GM18507 (cell line): Measurements from ENCODE around the gene RHBDD3.
"Not testable (repeated sequence)": the region's sequence is repeated elsewhere in the genome, so short reads cannot be mapped to it uniquely, and the experiment has no call there.

Experiments
- DNase-seq: peaks from one replicate; pipeline ENCODE4 v3.0.0; 2011; ENCODE audit warnings: low read depth; ENCODE audit not compliant: insufficient read length; ENCODE audit errors: extremely low spot score
- FAIRE-seq: peaks from 2 replicates; lab custom pipeline; 2011; peaks lifted over from hg19 to GRCh38; lab: Jason Lieb, UNC

RHBDD3 gene

DNA sequence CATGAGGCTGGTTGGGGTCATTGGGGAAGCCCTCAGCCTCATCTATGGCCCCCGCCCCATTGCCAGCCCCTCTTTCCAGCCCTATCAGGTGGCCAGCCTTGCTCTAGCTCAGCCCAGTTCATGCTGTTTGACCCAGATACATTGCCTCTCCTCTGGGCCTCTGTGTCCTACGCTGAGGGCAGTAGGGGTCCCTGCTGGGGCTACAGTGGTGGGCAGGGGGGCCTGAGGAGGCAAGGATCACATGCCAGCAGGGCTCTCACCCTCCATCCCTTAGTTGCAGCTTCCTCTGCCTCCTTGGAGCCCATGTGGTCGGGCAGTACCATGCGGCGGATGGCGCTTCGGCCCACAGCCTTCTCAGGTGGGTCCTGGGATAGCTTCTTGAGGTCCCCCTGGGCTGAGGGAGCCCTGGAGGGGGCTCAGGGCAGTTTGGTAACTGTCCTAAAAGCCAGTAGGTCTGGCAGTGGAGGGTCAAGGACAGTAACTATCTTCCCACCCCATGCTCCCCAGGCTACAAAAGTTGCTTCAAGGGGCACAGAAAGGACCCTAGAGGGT lies 42.8 kb downstream of the RHBDD3 start:
- no peak for DNase-seq
- FAIRE-seq, result no peak

DNA sequence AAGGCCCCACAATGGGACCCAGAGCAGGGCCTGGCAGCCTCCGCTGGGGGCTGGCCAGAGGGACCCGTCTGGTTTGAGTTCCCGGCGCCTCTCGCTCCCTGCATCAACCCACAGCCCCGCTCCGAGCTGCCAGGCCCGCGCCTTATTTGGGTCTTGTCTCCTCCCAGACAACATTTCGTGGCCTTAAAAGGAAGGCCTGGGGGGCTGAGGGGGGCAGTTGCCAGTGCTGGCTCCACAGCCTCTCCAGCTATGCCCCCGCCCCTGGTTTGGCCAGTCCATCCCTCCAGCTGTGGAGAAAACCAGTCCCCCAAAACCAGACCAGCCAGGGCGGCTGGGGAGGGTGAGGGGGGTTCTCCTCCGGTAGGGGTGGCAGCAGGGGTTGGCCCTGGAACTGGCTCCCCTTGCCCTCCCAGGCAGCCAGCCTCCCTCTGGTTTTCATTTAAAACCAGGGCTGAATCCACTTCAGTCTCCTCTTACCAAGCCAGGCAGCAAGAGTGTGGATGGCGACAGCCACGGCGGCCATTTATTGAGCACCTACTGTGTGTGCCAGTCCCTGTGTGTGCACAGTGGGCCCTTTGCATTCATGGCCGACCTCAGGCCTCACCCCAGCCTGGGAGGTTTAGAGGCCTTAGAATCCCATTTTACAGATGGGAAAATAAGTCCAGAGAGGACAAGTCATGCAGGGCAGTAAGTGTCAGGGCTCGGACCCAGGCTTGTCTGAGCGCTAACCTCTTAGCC lies 43.5 kb downstream of the RHBDD3 start:
- DNase-seq (no peak), FAIRE-seq (no peak)

DNA sequence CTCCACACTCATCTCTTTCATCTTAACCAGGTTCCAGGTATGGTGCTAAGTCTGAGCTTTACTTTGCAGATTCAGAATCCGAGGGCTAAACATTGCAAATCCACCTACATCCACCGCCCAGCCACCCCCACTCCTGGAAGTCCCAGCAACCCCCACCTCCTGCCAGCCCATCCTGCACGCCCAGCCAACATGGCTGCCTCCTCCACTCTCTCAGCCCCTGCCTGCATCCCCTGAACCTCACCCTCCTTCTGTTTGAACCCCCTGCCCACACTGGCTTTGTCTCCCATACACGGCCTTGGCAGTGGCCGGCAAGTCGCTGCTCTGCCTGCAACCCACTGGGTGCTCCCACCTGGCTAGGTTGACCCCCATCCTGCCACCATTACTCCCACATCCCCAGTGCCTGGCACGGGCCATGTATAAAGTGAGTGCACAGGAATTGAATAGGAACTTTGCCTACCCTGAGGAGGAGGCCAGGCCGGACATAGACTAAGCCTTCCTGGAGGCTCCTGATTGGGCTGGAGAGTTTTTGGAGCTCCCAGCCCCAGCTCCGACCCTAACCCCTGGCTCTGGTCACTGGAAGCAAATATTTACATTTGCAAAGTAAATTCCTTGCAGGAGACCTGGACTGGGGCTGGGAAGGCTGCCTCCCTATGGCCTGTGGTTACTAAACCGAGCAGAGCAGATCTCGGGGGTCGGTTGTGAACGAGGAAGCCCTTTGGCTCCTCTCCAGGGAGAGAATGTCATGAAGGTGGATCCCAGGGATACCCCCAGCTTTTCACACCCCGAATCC lies 47.7 kb downstream of the RHBDD3 start:
- no peak for DNase-seq
- no peak for FAIRE-seq

DNA sequence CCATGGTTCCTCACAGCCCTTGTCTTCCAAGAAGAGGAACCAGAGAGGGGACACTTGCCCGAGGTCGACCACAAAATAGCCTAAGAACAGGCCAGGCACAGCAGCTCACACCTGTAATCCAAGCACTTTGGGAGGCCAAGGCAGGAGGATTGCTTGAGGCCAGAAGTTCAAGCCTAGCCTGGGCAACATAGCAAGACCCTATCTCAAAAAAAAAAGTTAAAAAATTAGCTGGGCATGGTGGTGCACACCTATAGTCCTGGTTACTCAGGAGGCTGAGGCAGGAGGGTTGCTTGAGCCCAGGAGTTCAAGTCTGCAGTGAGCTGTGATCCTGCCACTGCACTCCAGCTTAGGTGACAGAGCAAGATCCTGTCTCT lies 48.4 kb downstream of the RHBDD3 start:
- not testable (repeated sequence) for DNase-seq, FAIRE-seq

DNA sequence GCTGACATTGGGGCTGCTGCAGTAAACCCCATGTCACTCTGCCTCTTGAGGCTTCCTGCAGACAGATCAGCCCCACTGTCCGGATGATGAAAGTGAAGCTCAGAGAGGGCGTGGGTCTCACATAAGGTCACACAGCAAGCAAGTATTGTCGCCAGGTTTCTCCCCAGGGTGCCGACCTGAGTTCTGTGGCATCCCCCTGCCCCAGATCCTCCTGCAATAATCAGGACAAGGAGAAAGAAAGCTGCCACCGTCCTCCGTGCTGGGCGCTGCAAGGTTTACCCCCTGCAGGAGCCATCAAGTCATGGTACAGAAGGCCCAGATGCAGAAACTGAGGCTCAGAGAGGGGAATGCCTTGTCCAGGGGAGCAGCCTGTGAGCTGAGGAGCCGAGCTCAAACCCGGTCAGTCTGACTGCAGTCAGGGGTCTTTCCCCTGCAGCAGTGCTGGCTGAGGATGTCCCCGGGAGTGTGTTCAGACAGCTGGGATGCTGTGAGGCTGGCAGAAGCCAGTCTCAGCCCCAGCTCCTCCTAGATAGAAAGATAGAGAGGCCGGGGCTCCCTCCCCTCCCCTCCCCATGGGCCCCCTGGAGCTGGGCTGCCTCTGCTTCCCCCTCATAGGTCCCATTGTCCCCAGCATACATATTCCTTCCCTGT lies 48.9 kb downstream of the RHBDD3 start:
- FAIRE-seq, result no peak

DNA sequence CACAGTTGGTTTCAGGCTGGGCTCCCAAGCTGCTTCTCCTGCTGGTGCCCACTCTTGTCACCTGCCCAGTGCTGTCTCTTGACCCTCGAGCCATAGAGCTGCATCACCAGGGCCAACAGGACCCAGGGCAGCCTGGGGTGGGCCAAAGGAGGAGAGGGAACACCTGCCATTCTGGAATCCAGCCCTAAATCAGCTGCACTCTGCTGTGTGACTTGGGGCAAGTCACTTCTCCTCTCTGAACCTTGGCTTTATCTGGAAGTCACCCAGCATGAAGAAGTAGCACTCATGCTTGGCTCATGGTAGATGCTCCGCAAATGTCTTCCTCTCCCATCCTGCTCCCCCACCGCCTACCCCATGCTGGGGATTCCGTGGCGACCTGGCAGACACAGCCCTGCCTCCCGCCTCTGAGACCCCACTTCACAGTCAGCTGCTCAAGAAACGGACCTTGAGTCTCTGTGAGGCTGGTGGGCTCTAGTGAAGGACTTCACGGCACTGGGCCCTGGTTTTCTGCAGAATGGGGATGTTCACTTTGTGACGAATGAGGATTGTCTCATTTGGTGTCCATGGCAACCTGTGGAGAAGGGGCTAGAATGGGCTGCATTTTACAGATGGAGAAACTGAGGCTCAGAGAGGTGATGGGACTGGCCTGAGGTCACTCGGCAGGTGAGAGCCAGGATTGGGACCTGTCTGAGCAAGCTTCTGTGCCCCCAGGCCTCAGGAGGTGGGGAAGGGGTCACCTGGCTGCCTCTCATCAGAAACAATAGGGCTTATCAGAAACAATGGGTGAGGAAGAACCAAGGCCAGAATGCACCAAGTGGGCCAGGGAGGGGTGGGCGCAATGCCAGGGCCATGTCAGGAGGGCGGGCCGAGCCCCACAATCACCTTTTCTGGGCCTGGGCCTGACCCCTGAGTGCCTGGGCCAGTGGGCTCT lies 49.7 kb downstream of the RHBDD3 start:
- FAIRE-seq (no peak), DNase-seq (no peak)

More for the DNA sequence above, 48.9 kb downstream of the RHBDD3 start:
- DNase-seq, result no peak

DNA sequence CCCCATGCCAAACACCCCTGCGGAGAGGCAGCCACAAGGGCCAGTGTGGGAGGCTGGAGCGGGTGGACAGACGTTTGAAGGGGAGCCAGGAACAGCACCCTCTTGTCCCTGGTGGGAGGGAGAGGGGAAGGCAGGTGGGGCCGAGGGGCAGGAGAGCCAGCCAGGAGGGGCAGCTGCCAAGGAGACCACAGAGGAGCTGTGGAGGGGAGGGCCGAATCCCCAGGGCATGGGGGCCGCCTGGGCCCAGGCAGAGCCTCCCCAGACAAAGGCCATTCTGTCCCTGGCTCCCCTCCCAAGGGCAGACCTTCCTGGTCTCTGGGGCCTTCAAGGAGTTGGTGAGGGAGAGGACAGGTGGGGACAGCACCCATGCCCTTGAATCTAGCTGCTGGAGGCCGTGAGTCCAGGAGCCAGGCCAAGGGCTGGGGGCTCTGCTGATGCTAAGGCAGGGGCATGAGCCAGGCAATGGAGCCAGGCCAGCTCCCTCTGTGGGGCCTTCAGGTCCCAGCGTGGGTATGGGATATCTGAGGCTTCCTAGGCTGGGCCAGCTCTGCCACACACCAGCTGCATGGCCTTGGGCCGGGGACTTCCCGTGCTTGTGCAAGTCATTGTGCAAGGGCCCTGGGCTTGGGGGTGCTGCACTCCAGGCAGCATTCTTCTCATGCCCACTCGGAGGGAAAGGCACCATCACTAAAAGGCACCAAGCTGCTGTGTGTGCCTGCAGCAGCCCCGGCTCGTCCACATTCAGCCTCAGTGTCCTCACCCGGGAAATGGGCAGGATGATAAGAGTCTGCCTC lies 50.7 kb downstream of the RHBDD3 start:
- FAIRE-seq, result no peak

DNA sequence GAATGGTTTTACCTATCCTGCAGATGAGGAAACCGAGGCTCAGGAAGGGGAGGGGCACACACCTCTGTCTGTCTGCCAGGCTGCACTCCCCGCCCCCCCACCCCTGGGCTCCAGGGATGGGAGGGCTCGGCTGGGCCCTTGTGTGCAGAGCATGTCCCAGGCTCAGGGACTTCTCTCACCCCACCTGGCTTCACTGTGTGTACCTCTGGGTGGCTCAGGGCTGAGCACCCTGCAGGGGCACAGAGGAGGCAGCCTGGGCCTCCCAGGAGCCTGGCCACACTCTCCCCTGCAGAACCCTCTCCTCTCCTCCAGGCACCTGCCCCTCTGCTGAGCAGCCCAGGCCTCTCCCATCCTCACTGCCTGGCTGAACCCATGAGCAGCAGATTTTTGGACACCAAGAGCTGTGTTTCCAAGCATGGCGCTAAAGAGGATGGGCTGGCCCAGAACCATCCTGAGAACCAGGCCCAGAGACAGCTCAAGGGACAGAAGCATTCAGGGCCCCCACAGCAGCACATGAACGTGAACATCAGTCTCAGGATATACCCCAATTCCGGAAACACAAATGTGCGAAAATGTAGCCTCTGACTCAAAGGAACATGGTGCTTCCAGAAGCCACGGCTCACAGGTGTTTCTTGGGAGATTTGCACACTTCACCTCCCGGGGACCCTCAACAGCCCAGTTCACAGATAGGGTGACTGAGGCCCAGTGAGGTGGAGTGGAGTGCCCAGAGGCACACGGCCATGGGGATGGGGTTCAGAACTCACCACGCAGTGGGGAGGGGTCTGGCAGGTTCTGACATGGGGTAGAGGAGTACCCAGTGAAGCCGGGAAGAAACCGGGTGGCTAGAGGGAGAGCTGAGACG lies 51.5 kb downstream of the RHBDD3 start:
- FAIRE-seq, result no peak
- no peak for DNase-seq

More for the DNA sequence above, 50.7 kb downstream of the RHBDD3 start:
- no peak for DNase-seq

DNA sequence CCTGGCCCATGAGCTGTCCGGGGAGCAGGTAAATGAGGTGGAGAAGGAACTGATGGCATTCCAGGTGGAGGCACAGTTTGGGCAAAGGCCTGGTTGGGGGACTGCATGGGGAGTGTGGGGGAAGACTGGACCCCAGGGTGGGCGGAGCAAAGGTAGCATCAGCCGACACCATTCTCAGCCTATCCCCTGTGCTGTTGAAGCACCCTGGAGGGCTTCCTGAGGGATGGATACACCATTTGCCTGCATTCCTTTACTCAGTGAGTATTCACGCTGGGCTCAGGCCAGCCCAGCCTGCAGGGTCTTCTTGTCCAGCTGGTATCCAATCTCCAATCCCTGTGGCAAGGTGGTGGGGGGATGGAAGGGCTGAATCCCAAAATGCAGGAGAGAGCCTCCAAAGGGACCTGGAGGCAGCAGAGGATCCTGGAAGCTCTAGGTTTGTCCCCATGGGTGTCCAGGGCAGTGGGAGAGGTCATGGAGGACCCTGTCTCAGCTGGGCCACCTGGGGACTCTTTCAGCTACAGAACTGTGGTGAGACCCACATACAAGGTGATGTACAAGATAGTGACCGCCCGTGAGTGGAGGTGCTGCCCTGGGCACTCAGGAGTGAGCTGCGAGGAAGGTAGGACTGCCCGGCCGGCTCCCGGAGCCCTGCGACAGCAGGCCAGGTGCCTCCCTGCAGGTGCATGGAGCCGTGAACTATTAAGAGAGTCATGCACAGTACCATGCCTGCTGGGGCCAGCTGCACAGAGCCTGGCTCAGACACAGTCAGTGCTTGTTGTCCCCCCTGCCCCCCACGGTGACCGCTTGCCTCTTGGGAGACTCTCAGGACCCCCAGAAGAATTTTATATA lies 52.5 kb downstream of the RHBDD3 start:
- FAIRE-seq (no peak), DNase-seq (no peak)

DNA sequence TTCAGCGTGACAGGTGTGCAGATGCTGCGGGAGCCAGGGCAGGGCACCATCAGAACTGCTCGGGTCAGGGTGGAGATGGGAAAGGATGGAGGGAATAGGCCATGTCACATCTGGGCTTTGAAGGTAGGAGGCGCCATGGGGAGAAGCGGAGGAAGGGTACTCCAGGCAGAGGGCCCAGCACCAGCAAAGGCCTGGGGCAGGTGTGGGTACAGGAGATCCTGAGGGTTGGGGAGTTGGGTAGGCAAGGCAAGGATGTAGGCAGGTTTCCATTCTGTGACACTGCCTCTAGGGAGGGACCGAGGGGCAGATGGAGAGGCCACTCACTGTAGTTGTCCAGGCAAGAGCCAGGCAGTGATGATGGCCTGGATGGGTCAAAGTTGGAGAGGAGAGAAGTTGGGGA lies 53.5 kb downstream of the RHBDD3 start:
- no peak for DNase-seq
- FAIRE-seq, result no peak

DNA sequence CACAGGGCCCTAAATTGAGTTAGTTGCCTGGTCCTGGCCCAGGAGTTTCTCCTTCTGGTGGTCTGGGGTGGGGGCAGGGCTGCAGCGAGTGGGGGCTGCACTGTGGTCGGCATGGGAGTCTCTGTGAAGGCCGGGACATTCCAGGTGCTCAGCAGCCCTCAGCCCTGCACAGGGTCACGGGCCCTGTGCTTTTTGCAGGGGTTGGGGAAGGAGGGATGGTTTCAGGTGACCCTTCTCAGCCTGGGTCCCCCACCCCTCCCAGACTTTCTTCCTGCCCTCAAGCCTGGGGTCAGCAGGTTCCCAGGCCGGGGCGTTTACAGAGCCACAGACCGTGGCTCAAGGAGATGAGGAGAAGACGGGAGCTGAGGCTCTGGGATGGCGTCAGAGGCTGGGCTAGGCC lies 54.3 kb downstream of the RHBDD3 start:
- no peak for FAIRE-seq
- DNase-seq, result no peak

DNA sequence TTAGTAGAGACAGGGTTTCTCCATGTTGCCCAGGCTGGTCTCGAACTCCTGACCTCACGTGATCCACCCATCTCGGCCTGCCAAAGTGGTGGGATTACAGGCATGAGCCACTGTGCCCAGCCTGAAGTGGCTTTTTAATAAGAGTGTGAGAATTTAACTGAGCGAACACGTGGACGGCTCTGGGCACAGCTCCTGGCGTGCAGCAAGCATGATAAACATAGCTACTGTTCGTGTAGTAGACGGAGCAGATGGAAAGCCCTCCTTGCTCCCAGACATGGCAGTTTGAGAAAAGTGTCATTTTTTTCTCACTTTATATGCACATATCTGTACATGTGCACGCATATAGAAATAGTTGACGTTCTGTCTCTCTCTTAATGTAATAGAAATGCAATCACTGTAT lies 55.0 kb downstream of the RHBDD3 start:
- FAIRE-seq, result no peak
- no peak for DNase-seq

DNA sequence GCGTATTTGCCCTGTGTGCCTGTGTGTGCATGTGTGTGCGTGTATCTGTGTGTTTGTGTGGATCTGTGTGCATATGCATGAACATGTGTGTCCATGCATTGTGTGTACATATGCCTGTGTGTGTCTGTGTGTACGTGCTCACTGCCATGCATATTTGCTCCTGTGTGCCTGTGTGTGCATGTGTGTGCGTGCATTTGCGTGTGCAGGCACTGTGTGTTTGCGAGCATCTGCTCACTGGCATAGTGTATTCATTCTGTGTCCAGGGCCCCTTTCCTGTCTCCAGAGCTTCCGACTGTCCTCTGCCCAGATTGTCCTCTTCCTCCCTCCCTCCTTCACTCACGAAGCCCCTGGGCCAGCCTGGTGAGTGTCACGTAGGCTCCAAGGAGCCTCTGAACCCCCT lies 56.3 kb downstream of the RHBDD3 start:
- FAIRE-seq (no peak), DNase-seq (no peak)

DNA sequence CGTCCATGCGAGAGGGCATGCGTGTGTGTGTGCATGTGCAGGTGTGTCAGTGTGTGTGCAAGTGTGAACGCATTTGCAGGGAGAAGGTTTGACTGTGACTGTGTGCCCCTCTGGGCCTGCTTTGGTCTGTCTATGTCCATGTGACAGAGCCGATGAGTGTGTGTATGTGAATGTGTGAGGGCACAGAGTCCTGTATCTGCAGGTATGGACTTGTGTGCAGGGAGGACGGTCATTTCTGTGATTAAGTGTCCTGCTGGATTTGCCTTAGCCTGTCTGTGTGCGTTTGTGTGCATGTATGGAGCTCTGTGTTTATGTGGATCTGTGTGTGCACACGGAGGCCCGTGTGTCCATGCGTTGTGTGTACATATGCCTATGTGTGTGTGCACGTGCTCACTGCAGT lies 56.7 kb downstream of the RHBDD3 start:
- FAIRE-seq, result no peak
- DNase-seq, result no peak
